Lower lobe of right lung (tissue), 2 donors: ENCODE measurements around the gene SH3GL3. TPM values are rescaled to one million over a fixed set of nuclear protein-coding genes. Genes with fewer than 3 reads are reported as not detected.

ENCODE experiments used
- ATAC-seq, 2 donors: fragments of 200-7000 bp; cut with Tn5 transposase; one replicate each; pipeline ENCODE4 v1.9.1; 2020 to 2022; ENCODE audit warnings: mild to moderate bottlenecking in 2 of 2, moderate library complexity in 2 of 2
- DNase-seq: peaks from one replicate; pipeline ENCODE4 v3.0.0-alpha.2; 2020
- H3K27ac ChIP-seq: fragments of 200-600 bp; one replicate; pipeline ENCODE4 v1.8.0; 2022
- H3K27me3 ChIP-seq: fragments of 200-600 bp; one replicate; pipeline ENCODE4 v1.8.0; 2022; ENCODE audit warnings: low read depth
- H3K36me3 ChIP-seq: fragments of 200-600 bp; one replicate; pipeline ENCODE4 v1.8.0; 2022; ENCODE audit warnings: mild to moderate bottlenecking
- H3K4me1 ChIP-seq: fragments of 200-600 bp; one replicate; pipeline ENCODE4 v1.8.0; 2022
- H3K4me3 ChIP-seq: fragments of 200-600 bp; one replicate; pipeline ENCODE4 v1.8.0; 2022; ENCODE audit warnings: mild to moderate bottlenecking
- H3K9me3 ChIP-seq: fragments of 200-600 bp; one replicate; pipeline ENCODE4 v1.8.0; 2022
- CTCF ChIP-seq: fragments of 200-600 bp; IDR thresholded peaks from one replicate; pipeline ENCODE4 v1.8.0; 2022; ENCODE audit warnings: antibody characterized with exemption, mild to moderate bottlenecking
- intact Hi-C: fragments of 100-400 bp; cut with DNase I; formaldehyde crosslinking; loops from one replicate; pipeline ENCODE4 v1.11.0; 2022
- total RNA-seq: library from RNA; stranded (reverse); fragmentation: NEBNext Ultra II Directional; extraction: Animal tissue kit (Norgen Biotek cat#: 25700); gene quantifications from one replicate; pipeline ENCODE4 v1.2.1, GENCODE V29; 2021
- donor health status: DM: no; HTN: yes; CAD: no; lungs with severe emphysema.

SH3GL3 gene
- total RNA-seq, 1 donor from 2014 or later = 2.6 TPM

- no peak for TF ChIP-seq CTCF
- H3K4me3 ChIP-seq = no peak overlapping the region
- no peak for ATAC-seq
- no peaks in the 10 kb centered on the region for H3K9me3 ChIP-seq
- intact Hi-C loops = no loop called here
- no peaks in the 10 kb centered on the region for H3K36me3 ChIP-seq
- no peak overlapping the region for H3K27ac ChIP-seq
- H3K4me1 ChIP-seq = no peaks in the 10 kb centered on the region
- no peak for DNase-seq
- H3K27me3 ChIP-seq = peaks cover 3% of the 10 kb centered on the region
Observed at GRCh38 chr15:83581381-83581780, 134.2 kb downstream of the SH3GL3 start.

GRCh38 chr15:83582381-83582780, 135.2 kb downstream of the SH3GL3 start:
- Histone ChIP-seq H3K4me3 (no peak overlapping the region), H3K4me1 (no peaks in the 10 kb centered on the region), H3K27me3 (peaks cover 3% of the 10 kb centered on the region), H3K27ac (no peak overlapping the region), H3K36me3 (no peaks in the 10 kb centered on the region), H3K9me3 (no peaks in the 10 kb centered on the region)
- intact Hi-C loops = no loop called here
- DNase-seq (no peak), ATAC-seq (no peak)
- TF ChIP-seq CTCF = no peak

DNA sequence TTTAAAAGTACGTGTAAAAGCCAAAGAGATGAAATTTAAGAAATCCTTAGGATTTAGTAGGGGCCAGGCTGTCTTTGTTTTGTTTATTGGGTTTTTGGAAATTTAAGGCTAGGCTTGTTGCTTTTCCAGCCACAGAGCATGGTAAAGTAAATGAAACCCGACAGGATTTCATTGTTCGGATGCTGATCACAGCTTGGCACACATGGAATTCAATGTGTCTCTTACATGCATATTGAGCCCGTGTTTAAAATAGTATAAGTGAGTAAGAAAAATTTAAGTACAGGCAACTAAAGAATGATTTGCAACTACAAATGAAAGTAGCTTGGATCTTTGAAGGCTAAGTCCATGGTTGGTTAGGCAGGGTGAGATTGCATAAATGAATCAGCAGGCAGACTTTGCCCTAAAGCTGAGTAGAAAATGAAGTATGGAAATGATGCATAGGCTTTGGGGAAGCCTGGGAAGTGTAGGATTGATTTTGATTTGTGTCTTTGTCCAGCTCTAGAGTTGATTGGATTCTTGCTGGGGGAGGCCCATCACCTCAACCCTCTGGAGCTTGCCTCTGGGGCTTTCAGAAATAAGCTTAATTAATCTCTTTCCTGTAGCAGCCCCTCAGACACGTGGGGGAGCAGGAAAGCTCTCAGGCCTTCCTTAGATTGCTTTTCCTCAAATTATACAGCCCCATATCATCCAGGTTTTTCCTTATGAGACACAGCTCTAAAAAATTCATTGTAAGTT, 138.6 kb downstream of the SH3GL3 start:
- DNase-seq = no peak
- TF ChIP-seq CTCF = no peak
- no peak for ATAC-seq
- Histone ChIP-seq H3K4me3 (no peak overlapping the region), H3K27ac (no peak overlapping the region), H3K9me3 (no peaks in the 10 kb centered on the region), H3K4me1 (no peaks in the 10 kb centered on the region), H3K27me3 (no peaks in the 10 kb centered on the region), H3K36me3 (no peaks in the 10 kb centered on the region)
- intact Hi-C loops = no loop called here

GRCh38 chr15:83587091-83587490, 139.9 kb downstream of the SH3GL3 start:
- TF ChIP-seq CTCF = no peak
- Histone ChIP-seq H3K4me1 (no peaks in the 10 kb centered on the region), H3K27ac (no peak overlapping the region), H3K4me3 (no peak overlapping the region), H3K27me3 (no peaks in the 10 kb centered on the region), H3K9me3 (no peaks in the 10 kb centered on the region), H3K36me3 (no peaks in the 10 kb centered on the region)
- ATAC-seq (no peak), DNase-seq (no peak)
- intact Hi-C loops = no loop called here

- no peak for ATAC-seq
- DNase-seq = no peak
- H3K27me3 ChIP-seq = no peaks in the 10 kb centered on the region
- H3K9me3 ChIP-seq = no peaks in the 10 kb centered on the region
- no peak overlapping the region for H3K27ac ChIP-seq
- no peak for TF ChIP-seq CTCF
- no peak overlapping the region for H3K4me3 ChIP-seq
- H3K4me1 ChIP-seq = no peaks in the 10 kb centered on the region
- H3K36me3 ChIP-seq = no peaks in the 10 kb centered on the region
- intact Hi-C loops = no loop called here
Observed at GRCh38 chr15:83588441-83588840, 141.3 kb downstream of the SH3GL3 start.
